Fibroblast of pulmonary artery (primary cell): ENCODE measurements around the gene SEZ6L.
A peak's percentile ranks its signal among the peaks of the same experiment; 100 is the strongest.

Experiments
- DNase-seq: peaks from one replicate; pipeline ENCODE4 v3.0.0-alpha.2; 2010; ENCODE audit warnings: low read depth
- H3K4me3 ChIP-seq: replicated peaks from 2 replicates; pipeline ENCODE4 v1.5.1; 2011; ENCODE audit warnings: low read depth, mild to moderate bottlenecking, control low read depth, low read length, moderate library complexity
- CTCF ChIP-seq: IDR thresholded peaks from 2 replicates; pipeline ENCODE4 v1.5.1; 2011; ENCODE audit warnings: mild to moderate bottlenecking, control low read depth, low read length, inconsistent platforms; ENCODE audit errors: missing control alignments

SEZ6L gene

GRCh38 chr22:26251869-26252268, 82.6 kb downstream of the SEZ6L start:
- H3K4me3 ChIP-seq: no peak overlapping the region
- TF ChIP-seq CTCF: no peak
- no peak for DNase-seq

GRCh38 chr22:26259510-26259909, 90.2 kb downstream of the SEZ6L start:
- TF ChIP-seq CTCF: no peak
- peak; percentile 10 for DNase-seq

GRCh38 chr22:26264162-26264561, 94.9 kb downstream of the SEZ6L start:
- DNase-seq: no peak

More at GRCh38 chr22:26259510-26259909, 90.2 kb downstream of the SEZ6L start:
- H3K4me3 ChIP-seq: no peak overlapping the region

GRCh38 chr22:26265281-26265680, 96.0 kb downstream of the SEZ6L start:
- no peak for TF ChIP-seq CTCF
- no peak for DNase-seq
- no peak overlapping the region for H3K4me3 ChIP-seq

More at GRCh38 chr22:26264162-26264561, 94.9 kb downstream of the SEZ6L start:
- no peak overlapping the region for H3K4me3 ChIP-seq
- TF ChIP-seq CTCF: no peak

- DNase-seq: no peak
- H3K4me3 ChIP-seq: no peak overlapping the region
- TF ChIP-seq CTCF: no peak
Observed at GRCh38 chr22:26265909-26266308, 96.6 kb downstream of the SEZ6L start.

- no peak overlapping the region for H3K4me3 ChIP-seq
- DNase-seq: no peak
- TF ChIP-seq CTCF: no peak
Observed at GRCh38 chr22:26267856-26268255, 98.6 kb downstream of the SEZ6L start.

GRCh38 chr22:26269572-26269971, 100.3 kb downstream of the SEZ6L start:
- no peak overlapping the region for H3K4me3 ChIP-seq
- TF ChIP-seq CTCF: no peak
- DNase-seq: no peak
